ENCODE measurements around the gene HJURP.

HJURP gene

GRCh38 chr2:233853353-233853752, 982 bp downstream of the HJURP start:
- H3K27ac ChIP-seq (ENCODE audit: low read length), result peak overlapping the region; percentile 99
- peak overlapping the region; percentile 99 for H3K9ac ChIP-seq (ENCODE audit: low read depth, low read length)
- peak overlapping the region; percentile 84 for H3K4me2 ChIP-seq (ENCODE audit: insufficient read depth, low read length)
- H3K9me3 ChIP-seq (ENCODE audit: insufficient read depth, low read length, severe bottlenecking), result no peaks in the 10 kb centered on the region
- ATAC-seq (ENCODE audit: insufficient read depth, low read depth), result no peak
- H3K36me3 ChIP-seq (ENCODE audit: insufficient read depth, low read length), result peaks cover 58% of the 10 kb centered on the region
- peaks cover 68% of the 10 kb centered on the region for H3K79me2 ChIP-seq (ENCODE audit: insufficient read depth, low read length)
- H2AFZ ChIP-seq (ENCODE audit: low read depth, low read length), result peak overlapping the region; percentile 87; the same call in 1 of the 2 replicates
- peaks cover 60% of the 10 kb centered on the region for H3K4me1 ChIP-seq (ENCODE audit: insufficient read depth, low read length)
- no peak for DNase-seq
- no peak for TF ChIP-seq EZH2 (IDR thresholded peaks at IDR 0.05; ENCODE audit: borderline replicate concordance, low read depth, low read length, severe bottlenecking)
- TF ChIP-seq CTCF (IDR thresholded peaks at IDR 0.05; ENCODE audit: borderline replicate concordance, extremely low read depth, low read length, poor library complexity, severe bottlenecking), result no peak
- no peaks in the 10 kb centered on the region for H3K27me3 ChIP-seq (ENCODE audit: insufficient read depth, low read length, poor library complexity)
- H3K4me3 ChIP-seq (ENCODE audit: low read depth in 1 of 2, low read length in 2 of 2), result peak overlapping the region; percentile 94
- peaks cover 49% of the 10 kb centered on the region for H4K20me1 ChIP-seq (ENCODE audit: insufficient read depth, low read length)

GRCh38 chr2:233852056-233852455, 2.3 kb downstream of the HJURP start:
- H3K4me1 ChIP-seq (ENCODE audit: insufficient read depth, low read length), result peaks cover 65% of the 10 kb centered on the region
- DNase-seq (no peak), ATAC-seq (ENCODE audit: insufficient read depth, low read depth) (no peak)
- H3K27me3 ChIP-seq (ENCODE audit: insufficient read depth, low read length, poor library complexity), result no peaks in the 10 kb centered on the region
- peak overlapping the region in 1 of 2 experiments; percentile 94; a peak in 2 of 4 replicates for H3K4me3 ChIP-seq (ENCODE audit: low read depth in 1 of 2, low read length in 2 of 2)
- H3K36me3 ChIP-seq (ENCODE audit: insufficient read depth, low read length), result peaks cover 71% of the 10 kb centered on the region
- no peaks in the 10 kb centered on the region for H3K9me3 ChIP-seq (ENCODE audit: insufficient read depth, low read length, severe bottlenecking)
- H4K20me1 ChIP-seq (ENCODE audit: insufficient read depth, low read length), result peaks cover 60% of the 10 kb centered on the region
- H3K79me2 ChIP-seq (ENCODE audit: insufficient read depth, low read length), result peaks cover 81% of the 10 kb centered on the region
- H3K9ac ChIP-seq (ENCODE audit: low read depth, low read length), result peak overlapping the region; percentile 99
- no peak overlapping the region for H2AFZ ChIP-seq (ENCODE audit: low read depth, low read length)
- H3K4me2 ChIP-seq (ENCODE audit: insufficient read depth, low read length), result peak overlapping the region; percentile 84
- H3K27ac ChIP-seq (ENCODE audit: low read length), result peak overlapping the region; percentile 99
- TF ChIP-seq CTCF (IDR thresholded peaks at IDR 0.05; ENCODE audit: borderline replicate concordance, extremely low read depth, low read length, poor library complexity, severe bottlenecking), result no peak

- DNase-seq (no peak), ATAC-seq (ENCODE audit: insufficient read depth, low read depth) (no peak)
- H3K36me3 ChIP-seq (ENCODE audit: insufficient read depth, low read length), result peaks cover 80% of the 10 kb centered on the region
- H3K4me1 ChIP-seq (ENCODE audit: insufficient read depth, low read length), result peaks cover 70% of the 10 kb centered on the region
- peak overlapping the region; percentile 18; the same call in 1 of the 2 replicates for H3K9ac ChIP-seq (ENCODE audit: low read depth, low read length)
- H2AFZ ChIP-seq (ENCODE audit: low read depth, low read length), result no peak overlapping the region
- H3K4me3 ChIP-seq (ENCODE audit: low read depth in 1 of 2, low read length in 2 of 2), result no peak overlapping the region
- peak overlapping the region; percentile 84 for H3K4me2 ChIP-seq (ENCODE audit: insufficient read depth, low read length)
- TF ChIP-seq CTCF (IDR thresholded peaks at IDR 0.05; ENCODE audit: borderline replicate concordance, extremely low read depth, low read length, poor library complexity, severe bottlenecking) (no peak), EZH2 (IDR thresholded peaks at IDR 0.05; ENCODE audit: borderline replicate concordance, low read depth, low read length, severe bottlenecking) (no peak)
- H3K79me2 ChIP-seq (ENCODE audit: insufficient read depth, low read length), result peaks cover 90% of the 10 kb centered on the region
- peaks cover 69% of the 10 kb centered on the region for H4K20me1 ChIP-seq (ENCODE audit: insufficient read depth, low read length)
- no peaks in the 10 kb centered on the region for H3K9me3 ChIP-seq (ENCODE audit: insufficient read depth, low read length, severe bottlenecking)
- no peaks in the 10 kb centered on the region for H3K27me3 ChIP-seq (ENCODE audit: insufficient read depth, low read length, poor library complexity)
- no peak overlapping the region for H3K27ac ChIP-seq (ENCODE audit: low read length)
These were observed 3.2 kb downstream of the HJURP start for GRCh38 chr2:233851169-233851568.

GRCh38 chr2:233850745-233851144, 3.6 kb downstream of the HJURP start:
- Histone ChIP-seq H3K27ac (ENCODE audit: low read length) (no peak overlapping the region), H2AFZ (ENCODE audit: low read depth, low read length) (no peak overlapping the region), H4K20me1 (ENCODE audit: insufficient read depth, low read length) (peaks cover 69% of the 10 kb centered on the region), H3K27me3 (ENCODE audit: insufficient read depth, low read length, poor library complexity) (no peaks in the 10 kb centered on the region), H3K4me3 (ENCODE audit: low read depth in 1 of 2, low read length in 2 of 2) (peak overlapping the region in 1 of 2 experiments; percentile 16; a peak in 1 of 4 replicates), H3K9me3 (ENCODE audit: insufficient read depth, low read length, severe bottlenecking) (no peaks in the 10 kb centered on the region), H3K9ac (ENCODE audit: low read depth, low read length) (peak overlapping the region; percentile 18; the same call in 1 of the 2 replicates), H3K36me3 (ENCODE audit: insufficient read depth, low read length) (peaks cover 84% of the 10 kb centered on the region), H3K79me2 (ENCODE audit: insufficient read depth, low read length) (peaks cover 94% of the 10 kb centered on the region), H3K4me1 (ENCODE audit: insufficient read depth, low read length) (peaks cover 70% of the 10 kb centered on the region), H3K4me2 (ENCODE audit: insufficient read depth, low read length) (peak overlapping the region; percentile 84)
- no peak for ATAC-seq (ENCODE audit: insufficient read depth, low read depth)
- DNase-seq, result no peak
- TF ChIP-seq CTCF (IDR thresholded peaks at IDR 0.05; ENCODE audit: borderline replicate concordance, extremely low read depth, low read length, poor library complexity, severe bottlenecking) (no peak), EZH2 (IDR thresholded peaks at IDR 0.05; ENCODE audit: borderline replicate concordance, low read depth, low read length, severe bottlenecking) (no peak)
